ENCODE results near the gene MAN1A1. TPM values are rescaled to one million over a fixed set of nuclear protein-coding genes. Genes with fewer than 3 reads are reported as not detected.

Gene MAN1A1
- total and polyA plus RNA-seq, 2 experiments from 2014 or later = 117 to 245 TPM

- WGBS (ENCODE audit: low lambda C conversion rate, missing lambda C conversion rate) = 76% methylated on average over 7 of the region's 7 CpGs
- H3K9me2 ChIP-seq (replicated peaks; ENCODE audit: insufficient read depth) = no peaks in the 10 kb centered on the region
- no peaks in the 10 kb centered on the region for H3K36me3 ChIP-seq (replicated peaks; ENCODE audit: insufficient read depth, low read depth)
- no peak for DNase-seq (ENCODE audit: low spot score)
- H3K4me2 ChIP-seq = no peak overlapping the region
- H3K9me3 ChIP-seq (ENCODE audit: low read depth) = no peaks in the 10 kb centered on the region
- no peak for TF ChIP-seq CTCF (IDR thresholded peaks at IDR 0.05; ENCODE audit: poor library complexity)
- no peak for TF ChIP-seq EZH2 (IDR thresholded peaks at IDR 0.05; ENCODE audit: borderline replicate concordance)
- no peak for TF ChIP-seq EZH2phosphoT487 (IDR thresholded peaks at IDR 0.05; ENCODE audit: low read depth, severe bottlenecking, unreplicated experiment)
- peaks cover 8% of the 10 kb centered on the region for H3K4me1 ChIP-seq (ENCODE audit: insufficient read depth)
- H3K4me3 ChIP-seq = no peak overlapping the region
- H3K27ac ChIP-seq = no peak overlapping the region
- H2AFZ ChIP-seq = no peak overlapping the region
- peaks cover 25% of the 10 kb centered on the region for H3K79me2 ChIP-seq
- no peaks in the 10 kb centered on the region for H3K27me3 ChIP-seq
- no peaks in the 10 kb centered on the region for H4K20me1 ChIP-seq (ENCODE audit: insufficient read depth, poor library complexity, severe bottlenecking)
Measured at GRCh38 chr6:119237177-119237715, 112.3 kb downstream of the MAN1A1 start.

DNA sequence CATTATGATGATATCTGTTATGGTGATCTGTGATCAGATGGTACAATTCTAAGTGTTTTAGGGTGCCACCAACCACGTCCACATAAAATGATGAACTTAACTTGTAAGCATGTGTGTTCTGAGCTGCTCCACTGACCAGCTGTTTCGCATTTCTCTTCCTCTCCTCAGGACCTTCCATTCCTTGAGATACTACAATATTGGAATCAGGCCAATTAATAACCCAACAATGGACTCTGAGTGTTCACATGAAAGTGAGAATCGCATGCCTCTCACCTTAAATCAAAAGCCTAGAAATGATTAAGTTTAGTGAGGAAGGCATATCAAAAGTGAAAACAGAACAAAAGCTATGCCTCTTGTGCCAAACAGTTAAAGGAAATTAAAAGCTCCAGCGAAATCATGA is 114.6 kb downstream of the MAN1A1 start:
- Histone ChIP-seq H2AFZ (no peak overlapping the region), H4K20me1 (ENCODE audit: insufficient read depth, poor library complexity, severe bottlenecking) (no peaks in the 10 kb centered on the region), H3K4me3 (no peak overlapping the region), H3K4me1 (ENCODE audit: insufficient read depth) (no peaks in the 10 kb centered on the region), H3K4me2 (no peak overlapping the region), H3K9me3 (ENCODE audit: low read depth) (no peaks in the 10 kb centered on the region), H3K27me3 (no peaks in the 10 kb centered on the region), H3K27ac (no peak overlapping the region), H3K36me3 (replicated peaks; ENCODE audit: insufficient read depth, low read depth) (no peaks in the 10 kb centered on the region), H3K79me2 (peaks cover 31% of the 10 kb centered on the region), H3K9me2 (replicated peaks; ENCODE audit: insufficient read depth) (no peaks in the 10 kb centered on the region)
- WGBS (ENCODE audit: low lambda C conversion rate, missing lambda C conversion rate) = 98% methylated on average over 4 of the region's 4 CpGs
- TF ChIP-seq CTCF (IDR thresholded peaks at IDR 0.05; ENCODE audit: poor library complexity) (no peak), EZH2phosphoT487 (IDR thresholded peaks at IDR 0.05; ENCODE audit: low read depth, severe bottlenecking, unreplicated experiment) (no peak), EZH2 (IDR thresholded peaks at IDR 0.05; ENCODE audit: borderline replicate concordance) (no peak)
- no peak for DNase-seq (ENCODE audit: low spot score)

- 94% methylated on average over 5 of the region's 5 CpGs for WGBS (ENCODE audit: low lambda C conversion rate, missing lambda C conversion rate)
- no peaks in the 10 kb centered on the region for H3K4me1 ChIP-seq (ENCODE audit: insufficient read depth)
Measured at GRCh38 chr6:119234457-119234856, 115.1 kb downstream of the MAN1A1 start.

More at GRCh38 chr6:119234457-119234856, 115.1 kb downstream of the MAN1A1 start:
- no peak for DNase-seq (ENCODE audit: low spot score)
- Histone ChIP-seq H3K4me2 (no peak overlapping the region), H4K20me1 (ENCODE audit: insufficient read depth, poor library complexity, severe bottlenecking) (no peaks in the 10 kb centered on the region), H2AFZ (no peak overlapping the region), H3K9me2 (replicated peaks; ENCODE audit: insufficient read depth) (no peaks in the 10 kb centered on the region), H3K79me2 (peaks cover 32% of the 10 kb centered on the region), H3K36me3 (replicated peaks; ENCODE audit: insufficient read depth, low read depth) (no peaks in the 10 kb centered on the region), H3K4me3 (no peak overlapping the region), H3K9me3 (ENCODE audit: low read depth) (no peaks in the 10 kb centered on the region), H3K27me3 (no peaks in the 10 kb centered on the region), H3K27ac (no peak overlapping the region)
- no peak for TF ChIP-seq CTCF (IDR thresholded peaks at IDR 0.05; ENCODE audit: poor library complexity)
- TF ChIP-seq EZH2phosphoT487 (IDR thresholded peaks at IDR 0.05; ENCODE audit: low read depth, severe bottlenecking, unreplicated experiment) = no peak
- TF ChIP-seq EZH2 (IDR thresholded peaks at IDR 0.05; ENCODE audit: borderline replicate concordance) = no peak

All from hepatocyte (in vitro differentiated cells).